Placental epithelial cell (primary cell): ENCODE data around the gene TNFSF13B. TPM values are rescaled to one million over a fixed set of nuclear protein-coding genes. Genes with fewer than 3 reads are reported as not detected.

ENCODE experiments used
- small RNA-seq: library from RNA; depleted of rRNA; stranded (forward); fragments of <200 nt; gene quantifications from one replicate; pipeline ENCODE3, GENCODE V24; 2012
- total RNA-seq: library from RNA; depleted of rRNA; stranded (reverse); fragments of >200 nt; gene quantifications from 2 replicates; pipeline ENCODE4 v1.2.3, GENCODE V29; 2012

TNFSF13B gene
- 0.43 and 5.5 TPM in 2 replicates for total RNA-seq

GRCh38 chr13:108269601-108270328 lies at the start of gene TNFSF13B:
TNFSF13B (plus strand) TSS chr13:108269718; CDS start chr13:108269896, 178 bp downstream.

Small RNAs within 50 kb of the gene (small RNA-seq; reads per million reads assigned to genes)
- gene RNA5SP39, result not detected

Other genes starting within 250 kb of the TNFSF13B start
- gene LIG4, start 54.2 kb upstream of the TNFSF13B start, total RNA-seq, result 3.9 and 7.3 TPM in 2 replicates
- 5.9 and 10.5 TPM in 2 replicates for gene ABHD13, start 51.3 kb upstream of the TNFSF13B start, total RNA-seq